ENCODE results near the gene RMND5A.

The RMND5A gene

GRCh38 chr2:86785456-86785855, 65.4 kb downstream of the RMND5A start:
- H3K9me3 ChIP-seq, result no peaks in the 10 kb centered on the region
- no peak overlapping the region for H3K27ac ChIP-seq
- no peak for TF ChIP-seq CTCF (IDR thresholded peaks at IDR 0.05)
- H3K4me3 ChIP-seq (ENCODE audit: low read depth in 1 of 2, low read length in 1 of 2), result no peak overlapping the region
- H3K36me3 ChIP-seq, result no peaks in the 10 kb centered on the region
- peaks cover 11 to 14% of the 10 kb centered on the region in 2 experiments for H3K4me1 ChIP-seq (ENCODE audit: control insufficient read depth in 1 of 2, insufficient read depth in 1 of 2, low read depth in 1 of 2, low read length in 1 of 2)
- H3K27me3 ChIP-seq, result peaks cover 87% of the 10 kb centered on the region

GRCh38 chr2:86786001-86786536, 66.0 kb downstream of the RMND5A start:
- peaks cover 92% of the 10 kb centered on the region for H3K27me3 ChIP-seq
- no peak for TF ChIP-seq CTCF (IDR thresholded peaks at IDR 0.05)
- no peak overlapping the region for H3K4me3 ChIP-seq (ENCODE audit: low read depth in 1 of 2, low read length in 1 of 2)
- H3K27ac ChIP-seq, result no peak overlapping the region
- H3K4me1 ChIP-seq (ENCODE audit: control insufficient read depth in 1 of 2, insufficient read depth in 1 of 2, low read depth in 1 of 2, low read length in 1 of 2), result peaks cover 15 to 20% of the 10 kb centered on the region in 2 experiments
- H3K9me3 ChIP-seq, result no peaks in the 10 kb centered on the region
- H3K36me3 ChIP-seq, result no peaks in the 10 kb centered on the region

- peaks cover 14 to 22% of the 10 kb centered on the region in 2 experiments for H3K4me1 ChIP-seq (ENCODE audit: control insufficient read depth in 1 of 2, insufficient read depth in 1 of 2, low read depth in 1 of 2, low read length in 1 of 2)
- no peak for TF ChIP-seq CTCF (IDR thresholded peaks at IDR 0.05)
- peaks cover 96% of the 10 kb centered on the region for H3K27me3 ChIP-seq
Measured at GRCh38 chr2:86787736-86788135, 67.6 kb downstream of the RMND5A start.

GRCh38 chr2:86788165-86788564, 68.1 kb downstream of the RMND5A start:
- no peak for TF ChIP-seq CTCF (IDR thresholded peaks at IDR 0.05)
- Histone ChIP-seq H3K9me3 (no peaks in the 10 kb centered on the region), H3K4me3 (ENCODE audit: low read depth in 1 of 2, low read length in 1 of 2) (no peak overlapping the region), H3K27me3 (peaks cover 96% of the 10 kb centered on the region), H3K4me1 (ENCODE audit: control insufficient read depth in 1 of 2, insufficient read depth in 1 of 2, low read depth in 1 of 2, low read length in 1 of 2) (peaks cover 14 to 22% of the 10 kb centered on the region in 2 experiments), H3K36me3 (no peaks in the 10 kb centered on the region), H3K27ac (no peak overlapping the region)

More at GRCh38 chr2:86787736-86788135, 67.6 kb downstream of the RMND5A start:
- no peaks in the 10 kb centered on the region for H3K36me3 ChIP-seq
- H3K27ac ChIP-seq, result no peak overlapping the region
- H3K9me3 ChIP-seq, result no peaks in the 10 kb centered on the region
- no peak overlapping the region for H3K4me3 ChIP-seq (ENCODE audit: low read depth in 1 of 2, low read length in 1 of 2)

GRCh38 chr2:86788881-86789686, 69.0 kb downstream of the RMND5A start:
- Histone ChIP-seq H3K9me3 (no peaks in the 10 kb centered on the region), H3K27me3 (peaks cover 97% of the 10 kb centered on the region), H3K36me3 (no peaks in the 10 kb centered on the region), H3K27ac (no peak overlapping the region), H3K4me1 (ENCODE audit: control insufficient read depth in 1 of 2, insufficient read depth in 1 of 2, low read depth in 1 of 2, low read length in 1 of 2) (peaks cover 14 to 22% of the 10 kb centered on the region in 2 experiments), H3K4me3 (ENCODE audit: low read depth in 1 of 2, low read length in 1 of 2) (no peak overlapping the region)
- TF ChIP-seq CTCF (IDR thresholded peaks at IDR 0.05), result no peak
